ENCODE measurements around the gene TSPAN7. TPM values are rescaled to one million over a fixed set of nuclear protein-coding genes. Genes with fewer than 3 reads are reported as not detected.

The TSPAN7 gene
- total and polyA plus RNA-seq, 10 donors, result 7.2 to 158 (median 58.5) TPM

DNA sequence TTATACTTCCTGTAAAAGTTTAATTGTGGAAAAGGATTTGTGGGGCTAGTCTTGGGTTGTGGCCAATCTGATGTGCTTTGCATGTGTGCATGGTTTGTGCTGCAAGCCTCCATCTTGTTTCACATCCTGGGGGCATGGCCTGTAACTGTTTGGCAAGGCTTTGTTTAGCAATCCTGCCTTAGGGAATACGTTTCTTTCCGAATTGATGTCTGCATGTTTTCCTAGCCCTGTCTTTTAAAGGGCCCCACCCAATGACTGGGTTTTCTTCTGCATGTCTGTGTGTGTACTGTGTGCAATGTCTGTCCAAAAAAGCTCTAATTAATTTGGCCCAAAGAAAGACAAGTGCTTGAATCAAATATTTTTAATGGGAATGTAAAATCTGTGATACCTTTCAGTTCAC is 165.3 kb downstream of the TSPAN7 start:
- Histone ChIP-seq H3K4me1 (no peaks in the 10 kb centered on the region), H3K27ac (no peak overlapping the region), H3K36me3 (no peaks in the 10 kb centered on the region), H3K9me3 (no peaks in the 10 kb centered on the region), H3K27me3 (replicated peaks in 1 of 7) (peaks cover 0 to 6% (median 0%) of the 10 kb centered on the region in 7 donors), H3K4me3 (no peak overlapping the region)
- no peak for DNase-seq
- TF ChIP-seq POLR2AphosphoS5 (IDR thresholded peaks at IDR 0.05) (no peak), POLR2A (IDR thresholded peaks at IDR 0.05) (no peak)
- TF ChIP-seq, protein P1, sequence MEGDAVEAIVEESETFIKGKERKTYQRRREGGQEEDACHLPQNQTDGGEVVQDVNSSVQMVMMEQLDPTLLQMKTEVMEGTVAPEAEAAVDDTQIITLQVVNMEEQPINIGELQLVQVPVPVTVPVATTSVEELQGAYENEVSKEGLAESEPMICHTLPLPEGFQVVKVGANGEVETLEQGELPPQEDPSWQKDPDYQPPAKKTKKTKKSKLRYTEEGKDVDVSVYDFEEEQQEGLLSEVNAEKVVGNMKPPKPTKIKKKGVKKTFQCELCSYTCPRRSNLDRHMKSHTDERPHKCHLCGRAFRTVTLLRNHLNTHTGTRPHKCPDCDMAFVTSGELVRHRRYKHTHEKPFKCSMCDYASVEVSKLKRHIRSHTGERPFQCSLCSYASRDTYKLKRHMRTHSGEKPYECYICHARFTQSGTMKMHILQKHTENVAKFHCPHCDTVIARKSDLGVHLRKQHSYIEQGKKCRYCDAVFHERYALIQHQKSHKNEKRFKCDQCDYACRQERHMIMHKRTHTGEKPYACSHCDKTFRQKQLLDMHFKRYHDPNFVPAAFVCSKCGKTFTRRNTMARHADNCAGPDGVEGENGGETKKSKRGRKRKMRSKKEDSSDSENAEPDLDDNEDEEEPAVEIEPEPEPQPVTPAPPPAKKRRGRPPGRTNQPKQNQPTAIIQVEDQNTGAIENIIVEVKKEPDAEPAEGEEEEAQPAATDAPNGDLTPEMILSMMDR (IDR thresholded peaks at IDR 0.05 in 8 of 11, conservative IDR thresholded peaks at IDR 0.05 in 3 of 11), result no peak
- intact Hi-C loops (cut with DNase I; ENCODE audit: low total_unique reads), result no loop called here
- 39 to 83% (median 61%) methylated on average over 2 of the region's 2 CpGs; no CpG with 5 or more reads in 1 of the 5 donors for WGBS, 5 donors

DNA sequence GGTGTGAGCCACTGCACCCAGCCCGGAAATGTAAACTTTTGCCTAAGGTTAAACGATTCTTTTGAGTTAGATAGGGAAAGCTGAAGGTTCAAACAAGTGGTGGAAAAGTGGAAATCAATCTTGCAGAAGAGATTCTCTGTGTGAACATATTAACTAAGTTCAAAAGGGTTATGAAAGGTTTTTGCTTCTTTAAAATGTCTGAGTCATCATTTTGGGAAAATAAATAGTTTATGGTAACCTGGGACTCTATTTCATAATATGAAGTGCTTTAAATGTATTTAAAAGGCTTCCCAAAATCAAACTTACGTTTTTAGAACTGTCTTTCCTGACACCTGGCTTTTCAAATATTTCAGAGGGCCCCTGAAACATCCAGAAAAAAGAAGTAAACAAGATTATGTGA is 166.3 kb downstream of the TSPAN7 start:
- Histone ChIP-seq H3K4me1 (no peaks in the 10 kb centered on the region), H3K4me3 (no peak overlapping the region), H3K36me3 (no peaks in the 10 kb centered on the region), H3K27me3 (replicated peaks in 1 of 7) (peaks cover 0 to 6% (median 0%) of the 10 kb centered on the region in 7 donors), H3K27ac (no peak overlapping the region), H3K9me3 (no peaks in the 10 kb centered on the region)
- TF ChIP-seq, protein P1 (IDR thresholded peaks at IDR 0.05 in 8 of 11, conservative IDR thresholded peaks at IDR 0.05 in 3 of 11), result no peak
- TF ChIP-seq POLR2AphosphoS5 (IDR thresholded peaks at IDR 0.05) (no peak), POLR2A (IDR thresholded peaks at IDR 0.05) (no peak)
- DNase-seq, result no peak
- intact Hi-C loops (cut with DNase I; ENCODE audit: low total_unique reads), result no loop called here
- WGBS, 5 donors, result 71 to 91% (median 83%) methylated on average over 3 of the region's 3 CpGs; no CpG with 5 or more reads in 1 of the 5 donors

- no peaks in the 10 kb centered on the region for H3K9me3 ChIP-seq
- WGBS, 5 donors, result 63 to 94% (median 87%) methylated on average over 1 of the region's 1 CpG
- H3K36me3 ChIP-seq, result no peaks in the 10 kb centered on the region
- H3K4me3 ChIP-seq, result no peak overlapping the region
- no peak for DNase-seq
- H3K27ac ChIP-seq, result no peak overlapping the region
- TF ChIP-seq POLR2A (IDR thresholded peaks at IDR 0.05) (no peak), POLR2AphosphoS5 (IDR thresholded peaks at IDR 0.05) (no peak)
- TF ChIP-seq, protein P1 (IDR thresholded peaks at IDR 0.05 in 8 of 11, conservative IDR thresholded peaks at IDR 0.05 in 3 of 11), result no peak
- intact Hi-C loops (cut with DNase I; ENCODE audit: low total_unique reads), result no loop called here
- no peaks in the 10 kb centered on the region for H3K4me1 ChIP-seq
- peaks cover 0 to 11% (median 0%) of the 10 kb centered on the region in 7 donors for H3K27me3 ChIP-seq (replicated peaks in 1 of 7)
Measured at GRCh38 chrX:38732866-38733265, 171.5 kb downstream of the TSPAN7 start.

Small RNA genes lying within 50 kb of the gene (small RNA-seq; reads per million reads assigned to genes)
- 0 reads per million in 4 donors for gene RNU7-7P

Other genes starting within 250 kb of the TSPAN7 start
- gene RPGR, start 234.0 kb upstream of the TSPAN7 start, total RNA-seq, result 10 to 100 TPM; 10.5 to 34.5 (median 14.0) TPM
- 10 to 100 TPM in 1 of 3 donors, 1 to 10 TPM in 2; 5.9 to 11.0 (median 8.7) TPM for gene RPGR, start 234.0 kb upstream of the TSPAN7 start, polyA plus RNA-seq
- gene OTC, start 208.9 kb upstream of the TSPAN7 start, total RNA-seq, result not detected
- gene OTC, start 208.9 kb upstream of the TSPAN7 start, polyA plus RNA-seq, result under 1 TPM in 2 of 3 donors, not detected in 1; 0.05 to 0.06 TPM
- gene MID1IP1, start 239.9 kb downstream of the TSPAN7 start, total RNA-seq, result 10 to 100 TPM; 14.3 to 24.4 (median 19.4) TPM
- 10 to 100 TPM in 2 of 3 donors, 1 to 10 TPM in 1; 8.6 to 16.2 (median 14.8) TPM for gene MID1IP1, start 239.9 kb downstream of the TSPAN7 start, polyA plus RNA-seq

All from spleen (tissue), 11 donors.